Large intestine (tissue), 3 donors: ENCODE results near the gene KIAA1549. TPM values are rescaled to one million over a fixed set of nuclear protein-coding genes. Genes with fewer than 3 reads are reported as not detected.
"Not testable (repeated sequence)": the region's sequence is repeated elsewhere in the genome, so short reads cannot be mapped to it uniquely, and the experiment has no call there.

Experiments used
- DNase-seq, 2 donors: peaks; one replicate each; pipeline versions ENCODE4 v3.0.0 to v3.0.0-alpha.2; 2013
- H3K27ac ChIP-seq: one replicate; pipeline ENCODE4 v1.5.1; 2013; ENCODE audit warnings: low read length
- H3K27me3 ChIP-seq: 2 replicates; pipeline ENCODE4 v1.6.1; 2013; ENCODE audit warnings: low read length; ENCODE audit not compliant: control insufficient read depth, insufficient read depth
- H3K36me3 ChIP-seq: 2 replicates; pipeline ENCODE4 v1.6.1; 2013; ENCODE audit warnings: low read length; ENCODE audit not compliant: control insufficient read depth, insufficient read depth
- H3K4me1 ChIP-seq: one replicate; pipeline ENCODE4 v1.6.1; 2013; ENCODE audit warnings: low read length; ENCODE audit not compliant: control insufficient read depth, insufficient read depth
- H3K4me3 ChIP-seq: one replicate; pipeline ENCODE4 v1.5.1; 2013; ENCODE audit warnings: low read length
- H3K9me3 ChIP-seq: one replicate; pipeline ENCODE4 v1.6.1; 2013; ENCODE audit warnings: mild to moderate bottlenecking, low read depth, low read length, moderate library complexity; ENCODE audit not compliant: control insufficient read depth
- WGBS: methylation state at CpG from one replicate; pipeline ENCODE4 v1.1.5; 2013; ENCODE audit warnings: low lambda C conversion rate; ENCODE audit not compliant: insufficient coverage; 5-methylcytosine and 5-hydroxymethylcytosine counted together
- polyA plus RNA-seq: library from polyadenylated mRNA; unstranded; fragments of 120-200 nt; gene quantifications from one replicate; pipeline ENCODE4 v1.2.1, GENCODE V29; 2013

The KIAA1549 gene
- polyA plus RNA-seq, 1 donor: 3.9 TPM

DNA sequence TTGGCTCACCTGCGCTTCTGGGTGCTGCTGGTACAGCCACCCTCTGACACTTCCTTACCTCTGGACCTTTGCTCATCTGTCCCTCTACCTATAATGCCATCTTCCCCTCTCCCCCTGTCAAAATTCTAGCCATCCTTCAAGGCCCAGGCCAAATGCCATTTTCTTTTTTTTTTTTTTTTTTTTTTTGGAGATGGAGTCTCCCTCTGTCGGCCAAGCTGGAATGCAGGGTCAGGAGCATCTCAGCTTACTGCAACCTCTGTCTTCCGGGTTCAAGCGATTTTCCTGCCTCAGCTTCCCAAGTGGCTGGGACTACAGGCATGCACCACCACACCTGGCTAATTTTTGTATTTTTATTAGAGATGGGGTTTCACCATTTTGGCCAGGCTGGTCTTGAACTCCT lies 184.1 kb downstream of the KIAA1549 start:
- not testable (repeated sequence) for H3K4me3 ChIP-seq, DNase-seq, H3K4me1 ChIP-seq, H3K9me3 ChIP-seq, H3K27me3 ChIP-seq, H3K36me3 ChIP-seq, H3K27ac ChIP-seq
- 80% methylated on average over 1 of the region's 4 CpGs for WGBS

DNA sequence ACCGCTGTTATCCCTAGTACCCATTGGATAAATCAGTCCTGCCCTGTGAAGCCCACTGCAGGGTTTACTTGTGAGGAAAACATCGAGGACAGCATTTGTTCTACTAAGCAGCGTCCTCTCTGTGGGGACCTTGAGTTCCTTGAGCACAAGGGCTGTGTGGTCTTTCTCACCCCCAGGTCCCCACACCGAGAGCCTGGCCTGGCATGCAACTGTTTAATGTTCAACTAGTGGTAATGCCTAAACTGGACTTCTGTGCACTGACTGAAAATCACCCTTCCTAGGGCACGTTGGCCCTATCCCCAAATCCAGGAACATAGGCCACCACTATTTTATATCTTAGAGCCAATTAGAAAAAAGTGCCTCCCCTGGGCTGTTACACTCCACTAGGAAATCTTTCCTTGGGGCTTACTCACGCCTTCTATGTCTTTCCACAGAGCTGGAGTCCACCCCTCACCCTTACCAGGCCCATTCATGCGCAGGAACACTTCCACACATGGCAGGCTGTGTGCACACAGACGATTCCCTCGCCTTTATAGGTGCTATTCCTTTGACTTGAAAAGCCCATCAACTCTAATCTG lies 185.1 kb downstream of the KIAA1549 start:
- Histone ChIP-seq H3K27ac (no peak overlapping the region), H3K4me3 (no peak overlapping the region), H3K9me3 (no peaks in the 10 kb centered on the region), H3K4me1 (peaks cover 2% of the 10 kb centered on the region), H3K27me3 (no peaks in the 10 kb centered on the region), H3K36me3 (no peaks in the 10 kb centered on the region)
- DNase-seq: no peak
- WGBS: no CpG with 5 or more reads among the region's 9 CpGs

- peak in 1 of 2 donors; percentile 24 for DNase-seq
- Histone ChIP-seq H3K27me3 (no peaks in the 10 kb centered on the region), H3K4me1 (no peaks in the 10 kb centered on the region), H3K4me3 (no peak overlapping the region), H3K9me3 (no peaks in the 10 kb centered on the region), H3K36me3 (no peaks in the 10 kb centered on the region), H3K27ac (no peak overlapping the region)
- 29% methylated on average over 1 of the region's 10 CpGs for WGBS
Measured at GRCh38 chr7:138785587-138786437, 195.4 kb downstream of the KIAA1549 start.

DNA sequence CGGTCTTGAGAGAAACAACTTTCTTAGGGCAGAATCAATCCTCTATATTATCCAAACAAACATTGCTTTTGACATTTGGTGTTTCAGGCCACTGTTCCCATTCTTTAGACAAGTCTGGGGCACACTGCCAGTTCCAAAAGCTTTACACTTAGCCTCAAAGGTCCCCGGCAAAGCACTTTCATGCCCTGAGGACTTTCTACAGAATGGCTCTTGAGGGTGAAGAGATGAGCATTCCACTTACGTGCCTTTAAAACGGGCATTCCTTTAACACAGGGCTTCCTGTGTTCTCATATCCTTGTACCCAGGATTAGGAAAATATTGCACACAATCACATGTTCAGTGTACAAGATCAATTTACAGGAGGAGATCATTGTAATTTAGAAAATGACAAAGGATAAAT lies 196.5 kb downstream of the KIAA1549 start:
- Histone ChIP-seq H3K4me1 (no peaks in the 10 kb centered on the region), H3K27me3 (no peaks in the 10 kb centered on the region), H3K9me3 (no peaks in the 10 kb centered on the region), H3K36me3 (no peaks in the 10 kb centered on the region), H3K4me3 (no peak overlapping the region), H3K27ac (no peak overlapping the region)
- no peak for DNase-seq
- no CpG with 5 or more reads among the region's 4 CpGs for WGBS

Other genes with a start within 250 kb of the KIAA1549 start
- gene TMEM213, start 183.4 kb downstream of the KIAA1549 start, polyA plus RNA-seq: 0.01 TPM
- 0.12 TPM for gene ATP6V0A4, start 183.2 kb downstream of the KIAA1549 start, polyA plus RNA-seq
- 13.1 TPM for gene ZC3HAV1L, start 54.7 kb upstream of the KIAA1549 start, polyA plus RNA-seq
- gene ZC3HAV1, start 128.3 kb upstream of the KIAA1549 start, polyA plus RNA-seq: 20.0 TPM
- gene UBN2, start 249.8 kb upstream of the KIAA1549 start, polyA plus RNA-seq: 14.2 TPM